Heart left ventricle (tissue), 13 donors: ENCODE data around the gene NEDD4L.

ENCODE experiments used
- POLR2A ChIP-seq, 2 donors: fragments of 450-650 bp; IDR thresholded peaks; one replicate each; pipeline ENCODE4 v1.6.1; 2017; ENCODE audit warnings: antibody characterized with exemption in 2 of 2, mild to moderate bottlenecking in 2 of 2, moderate library complexity in 2 of 2
- TF ChIP-seq, protein P1 (sequence below), 12 donors: fragments of 200-600 bp; sonication (generic) in 4 of 12; IDR thresholded peaks; one replicate each; pipeline versions ENCODE4 v1.5.0 to v1.8.0; 2018 to 2022; ENCODE audit warnings: antibody characterized with exemption in 12 of 12, mild to moderate bottlenecking in 5 of 12
- donor health status: ischemic (EF 13 %, LVEDD 7.1; RV severe dilation, severe dysfunction).
- donor health status: DM: no; HTN: yes; CAD: no.
- donor health status: DM: no; HTN: no; CAD: no.
- donor health status: ischemic (EF 25% LVEDD 6.9; RV normal size, moderate dysfunction).
- donor health status: ischemic (EF 25% LVEDD 5.7; RV mildly dilated, moderate dysfunction).
- donor health status: ischemic (EF 35%, LVEDD 5.7; RV mildly dilated, moderate dysfunction).
- donor health status: nonischemic (EF 11% LVEDD 7.7; RV severe dilation, severe dysfunction).
- donor health status: DM: yes; HTN: yes; CAD: no.
- donor health status: PGD.
- donor health status: ischemic (EF 29% LVEDD 5.4; RV normal size, mild dysfunction).
- donor health status: nonischemic (EF 23%, LVEDD 6.1; RV moderate dilation, normal function).

DNA sequence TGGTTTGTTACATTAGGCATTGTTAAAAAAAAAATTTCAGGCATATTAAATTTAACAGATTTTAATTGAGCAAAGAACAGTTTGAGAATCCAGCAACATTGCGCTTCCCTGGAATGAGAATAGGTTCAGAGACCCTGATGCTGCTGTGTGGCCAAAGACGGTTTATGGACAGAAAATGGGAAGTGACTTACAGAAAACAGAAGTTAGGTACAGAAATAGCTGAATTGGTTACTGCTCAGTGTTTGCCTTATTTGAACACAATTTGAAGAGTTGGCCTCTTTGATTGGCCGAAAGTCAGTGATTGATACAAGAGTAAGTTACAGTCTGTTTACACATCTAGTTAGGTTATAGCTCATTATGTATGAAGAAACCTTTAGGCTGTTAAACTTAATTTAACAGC, 6.0 kb upstream of the NEDD4L start:
- TF ChIP-seq, protein P1, sequence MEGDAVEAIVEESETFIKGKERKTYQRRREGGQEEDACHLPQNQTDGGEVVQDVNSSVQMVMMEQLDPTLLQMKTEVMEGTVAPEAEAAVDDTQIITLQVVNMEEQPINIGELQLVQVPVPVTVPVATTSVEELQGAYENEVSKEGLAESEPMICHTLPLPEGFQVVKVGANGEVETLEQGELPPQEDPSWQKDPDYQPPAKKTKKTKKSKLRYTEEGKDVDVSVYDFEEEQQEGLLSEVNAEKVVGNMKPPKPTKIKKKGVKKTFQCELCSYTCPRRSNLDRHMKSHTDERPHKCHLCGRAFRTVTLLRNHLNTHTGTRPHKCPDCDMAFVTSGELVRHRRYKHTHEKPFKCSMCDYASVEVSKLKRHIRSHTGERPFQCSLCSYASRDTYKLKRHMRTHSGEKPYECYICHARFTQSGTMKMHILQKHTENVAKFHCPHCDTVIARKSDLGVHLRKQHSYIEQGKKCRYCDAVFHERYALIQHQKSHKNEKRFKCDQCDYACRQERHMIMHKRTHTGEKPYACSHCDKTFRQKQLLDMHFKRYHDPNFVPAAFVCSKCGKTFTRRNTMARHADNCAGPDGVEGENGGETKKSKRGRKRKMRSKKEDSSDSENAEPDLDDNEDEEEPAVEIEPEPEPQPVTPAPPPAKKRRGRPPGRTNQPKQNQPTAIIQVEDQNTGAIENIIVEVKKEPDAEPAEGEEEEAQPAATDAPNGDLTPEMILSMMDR (IDR thresholded peaks at IDR 0.05) = no peak
- no peak for TF ChIP-seq POLR2A (IDR thresholded peaks at IDR 0.05)
